HepG2 (cell line): ENCODE data around the gene SKI. TPM values are rescaled to one million over a fixed set of nuclear protein-coding genes. Genes with fewer than 3 reads are reported as not detected.
"Not testable (repeated sequence)": the region's sequence is repeated elsewhere in the genome, so short reads cannot be mapped to it uniquely, and the experiment has no call there.

Experiments
- ATAC-seq: fragments of 200-7000 bp; cut with Tn5 transposase; 3 replicates; pipeline ENCODE4 v1.9.1; 2020; ENCODE audit warnings: mild to moderate bottlenecking, moderate library complexity
- BruUV-seq: library from RNA; stranded (reverse); fragments of 400-500 nt; replicated peaks from 2 replicates; lab custom pipeline; 2021; lab: Mats Ljungman, UMichigan
- CTCF ChIA-PET: fragments of 300-600 bp; formaldehyde crosslinking; extraction: SDS; loops from one replicate; lab custom pipeline; 2021; ENCODE audit warnings: low total read pairs, inconsistent platforms, low intra/inter-chr PET ratio; lab: Yijun Ruan, JAX
- POLR2A ChIA-PET: fragments of 350-600 bp; sonication (Branson Sonifier 250); formaldehyde crosslinking; loops from one replicate; lab custom pipeline; 2020; ENCODE audit warnings: antibody characterized with exemption, inconsistent platforms; lab: Yijun Ruan, JAX
- DNase-seq: peaks from one replicate; pipeline ENCODE4 v3.0.0-alpha.2; 2015; ENCODE audit warnings: low spot score
- FAIRE-seq: peaks from 3 replicates; lab custom pipeline; 2011; peaks lifted over from hg19 to GRCh38; lab: Jason Lieb, UNC
- H2AFZ ChIP-seq: one replicate; pipeline ENCODE4 v1.6.1; 2011; ENCODE audit warnings: low read length, inconsistent platforms
- H3K27ac ChIP-seq: fragments of 300-600 bp; 3 replicates; pipeline ENCODE4 v1.8.0; 2011; ENCODE audit warnings: mixed run types, mild to moderate bottlenecking, mixed read lengths, low read length, inconsistent platforms; ENCODE audit not compliant: insufficient read depth; ENCODE audit errors: extremely low read length
- H3K27me3 ChIP-seq, 2 experiments: fragments of 200-600 bp in 1 of 2; 2 replicates in 1 of 2; 3 replicates in 1 of 2; pipeline versions ENCODE4 v1.6.0 to v1.8.0; 2011; ENCODE audit warnings: low read length in 2 of 2, mild to moderate bottlenecking in 2 of 2, moderate library complexity in 2 of 2, inconsistent platforms in 1 of 2; ENCODE audit not compliant: insufficient read depth in 2 of 2, control insufficient read depth in 1 of 2
- H3K36me3 ChIP-seq, 2 experiments: fragments of 200-600 bp in 1 of 2; replicated peaks in 1 of 2; 2 replicates in 1 of 2; 3 replicates in 1 of 2; pipeline versions ENCODE4 v1.5.1 to v1.8.0; 2011; ENCODE audit warnings: low read length in 2 of 2, inconsistent platforms in 1 of 2; ENCODE audit not compliant: insufficient read depth in 2 of 2, control insufficient read depth in 1 of 2
- H3K4me1 ChIP-seq: 2 replicates; pipeline ENCODE4 v1.5.1; 2012; ENCODE audit warnings: low read length, inconsistent platforms; ENCODE audit not compliant: insufficient read depth
- H3K4me2 ChIP-seq: 2 replicates; pipeline ENCODE4 v1.6.0; 2011; ENCODE audit warnings: low read depth, low read length, inconsistent platforms
- H3K4me3 ChIP-seq, 3 experiments: fragments of 200-600 bp in 1 of 3; sonication (generic), shearing (Covaris generic) in 1 of 3; replicated peaks in 1 of 3; 2 replicates each; pipeline ENCODE4 v1.5.1; 2011 to 2016; ENCODE audit warnings: low read length in 3 of 3, inconsistent platforms in 2 of 3, low read depth in 2 of 3, mild to moderate bottlenecking in 2 of 3, control low read depth in 1 of 3, mixed read lengths in 1 of 3; ENCODE audit not compliant: insufficient read depth in 1 of 3
- H3K79me2 ChIP-seq: one replicate; pipeline ENCODE4 v1.6.1; 2011; ENCODE audit warnings: low read length, inconsistent platforms; ENCODE audit not compliant: insufficient read depth
- H3K9ac ChIP-seq: 2 replicates; pipeline ENCODE4 v1.6.0; 2011; ENCODE audit warnings: mild to moderate bottlenecking, low read depth, low read length, inconsistent platforms; ENCODE audit not compliant: insufficient read depth
- H3K9me3 ChIP-seq: 2 replicates; pipeline ENCODE4 v1.5.1; 2012; ENCODE audit warnings: mild to moderate bottlenecking, low read length
- H4K20me1 ChIP-seq: 2 replicates; pipeline ENCODE4 v1.6.0; 2011; ENCODE audit warnings: inconsistent platforms, mild to moderate bottlenecking, low read length, moderate library complexity; ENCODE audit not compliant: insufficient read depth
- ARNT ChIP-seq: fragments of 450-650 bp; IDR thresholded peaks from 2 replicates; pipeline ENCODE4 v1.6.1; 2017
- GATA4 ChIP-seq: sonication (generic); IDR thresholded peaks from 2 replicates; pipeline ENCODE4 v1.6.1; 2016; ENCODE audit warnings: antibody characterized with exemption, low read depth, borderline replicate concordance
- ISL2 ChIP-seq: sonication (generic); formaldehyde crosslinking; IDR thresholded peaks from 2 replicates; pipeline ENCODE4 v1.5.0; 2020; ENCODE audit warnings: missing genetic modification reagents
- KDM4B ChIP-seq: sonication (generic); formaldehyde crosslinking; IDR thresholded peaks from 2 replicates; pipeline ENCODE4 v1.4.0; 2020; ENCODE audit warnings: missing genetic modification reagents
- SUZ12 ChIP-seq: fragments of 150-350 bp; IDR thresholded peaks from 2 replicates; pipeline ENCODE4 v1.6.1; 2014; ENCODE audit warnings: low read depth, low read length
- ZFAT ChIP-seq: sonication (generic); formaldehyde crosslinking; conservative IDR thresholded peaks from 2 replicates; pipeline ENCODE4 v1.8.1; 2023; ENCODE audit warnings: missing genetic modification reagents, inconsistent platforms
- ZNF121 ChIP-seq: sonication (generic); formaldehyde crosslinking; IDR thresholded peaks from 2 replicates; pipeline ENCODE4 v1.5.0; 2020; ENCODE audit warnings: mild to moderate bottlenecking, missing genetic modification reagents
- ZNF180 ChIP-seq: sonication (generic); formaldehyde crosslinking; IDR thresholded peaks from 2 replicates; pipeline ENCODE4 v1.4.0; 2020; ENCODE audit warnings: low read depth, missing genetic modification reagents, borderline replicate concordance
- ZNF264 ChIP-seq: sonication (generic); formaldehyde crosslinking; IDR thresholded peaks from 2 replicates; pipeline ENCODE4 v1.4.0; 2020; ENCODE audit warnings: missing genetic modification reagents
- ZNF274 ChIP-seq: sonication (generic); formaldehyde crosslinking; IDR thresholded peaks from 2 replicates; pipeline ENCODE4 v1.5.1; 2020; ENCODE audit warnings: mild to moderate bottlenecking, missing genetic modification reagents
- ZNF354B ChIP-seq: sonication (generic); formaldehyde crosslinking; IDR thresholded peaks from 2 replicates; pipeline ENCODE4 v1.8.0; 2022; ENCODE audit warnings: mild to moderate bottlenecking, missing genetic modification reagents
- ZNF441 ChIP-seq: sonication (generic); formaldehyde crosslinking; IDR thresholded peaks from 2 replicates; pipeline ENCODE4 v1.7.0; 2021; ENCODE audit warnings: missing genetic modification reagents, borderline replicate concordance
- ZNF639 ChIP-seq: conservative IDR thresholded peaks from 2 replicates; pipeline ENCODE4 v1.6.1; 2018; ENCODE audit warnings: missing genetic modification reagents
- ZNF746 ChIP-seq: sonication (generic); formaldehyde crosslinking; IDR thresholded peaks from 2 replicates; pipeline ENCODE4 v1.8.0; 2022; ENCODE audit warnings: mild to moderate bottlenecking, missing genetic modification reagents
- WGBS: methylation state at CpG from one replicate; pipeline ENCODE4 v1.1.6; 2017; ENCODE audit warnings: low lambda C conversion rate; 5-methylcytosine and 5-hydroxymethylcytosine counted together
- in situ Hi-C: cut with HindIII; loops from 2 replicates; pipeline ENCODE4 v1.10.0; 2017; ENCODE audit warnings: low pct_unique_long_range_greater_than_20kb; ENCODE audit not compliant: extremely low pct_ligation_motif_present
- intact Hi-C: fragments of 100-400 bp; cut with micrococcal nuclease; formaldehyde crosslinking; loops from one replicate; pipeline ENCODE4 v1.10.0; 2022; ENCODE audit not compliant: unreplicated experiment
- polyA plus RNA-seq, 8 experiments: library from polyadenylated mRNA; depleted of rRNA in 3 of 8; stranded (reverse) in 7 of 8; unstranded in 1 of 8; fragments of >200 nt; fragmentation: Illumina TruSeq in 4 of 8; extraction: Trizol in 4 of 8; gene quantifications; 2 replicates each; pipeline versions ENCODE4 v1.2.1 to v1.2.3, GENCODE V29; 2011 to 2016; ENCODE audit warnings: low read depth in 4 of 8, missing spikeins in 1 of 8, mixed read lengths in 1 of 8; ENCODE audit not compliant: insufficient read depth in 1 of 8
- total RNA-seq, 5 experiments: library from RNA; depleted of rRNA; stranded (reverse); fragments of >200 nt; fragmentation: Illumina TruSeq; extraction: Trizol; gene quantifications; 2 replicates each; pipeline ENCODE4 v1.2.3, GENCODE V29; 2016; ENCODE audit warnings: low read depth in 1 of 5

The SKI gene
- total and polyA plus RNA-seq, 2 of the 13 experiments (the other 11 are each of a cell fraction or from before 2014, with no cell fraction given): 4.7 to 6.9 TPM

GRCh38 chr1:2331200-2331544, 103.1 kb downstream of the SKI start (continued):
- TF ChIP-seq ISL2 (CRISPR knock-in tag) (no peak), ARNT (no peak), ZNF441 (CRISPR knock-in tag) (no peak), ZNF121 (CRISPR knock-in tag) (peak; percentile 77), ZNF274 (0 out of 2 replicates have a peak, but pooled peaks have one; percentile 3), ZNF180 (no peak)

- H2AFZ ChIP-seq, H3K79me2 ChIP-seq, in situ Hi-C loops, H4K20me1 ChIP-seq, H3K4me2 ChIP-seq, ATAC-seq, intact Hi-C loops, FAIRE-seq, H3K4me3 ChIP-seq, H3K9me3 ChIP-seq, BruUV-seq, H3K27ac ChIP-seq, H3K9ac ChIP-seq, DNase-seq, H3K36me3 ChIP-seq: not testable (repeated sequence)
- Histone ChIP-seq H3K4me1 (peaks cover 21% of the 10 kb centered on the region), H3K27me3 (peaks cover 20 to 93% of the 10 kb centered on the region in 2 experiments)
- 82% methylated on average over 32 of the region's 33 CpGs for WGBS
- CTCF ChIA-PET: interaction anchor here (1.5 kb wide), 1 partner anchor 50 kb away, joined by 3 read pairs; no protein-coding TSS in a partner anchor
- POLR2A ChIA-PET: interaction anchor here (0.6 kb wide), 1 partner anchor 102 kb away, joined by 3 read pairs; no protein-coding TSS in a partner anchor
These were observed 103.5 kb downstream of the SKI start for GRCh38 chr1:2331580-2331979.

- 75% methylated on average over 17 of the region's 21 CpGs for WGBS
- Histone ChIP-seq H4K20me1 (no peaks in the 10 kb centered on the region), H3K27ac (no peak overlapping the region), H3K4me3 (no peak overlapping the region), H3K79me2 (no peaks in the 10 kb centered on the region), H3K9me3 (no peaks in the 10 kb centered on the region), H3K36me3 (no peaks in the 10 kb centered on the region), H3K4me2 (no peak overlapping the region), H3K9ac (no peak overlapping the region), H2AFZ (no peak overlapping the region), H3K4me1 (peaks cover 14% of the 10 kb centered on the region), H3K27me3 (peaks cover 16 to 91% of the 10 kb centered on the region in 2 experiments)
- no peak for DNase-seq
- no TSS peak for BruUV-seq
- intact Hi-C loops (no loop called here), in situ Hi-C loops (no loop called here)
- CTCF ChIA-PET: no interaction called here
- POLR2A ChIA-PET: no interaction called here
- no peak for ATAC-seq
- no peak for FAIRE-seq
- TF ChIP-seq GATA4 (no peak), ZNF354B (CRISPR knock-in tag) (no peak), KDM4B (CRISPR knock-in tag) (no peak), ZNF746 (no peak), ZNF639 (CRISPR knock-in tag) (no peak), ZNF264 (CRISPR knock-in tag) (no peak), ZFAT (CRISPR knock-in tag) (no peak), SUZ12 (no peak)
These were observed 106.2 kb downstream of the SKI start for GRCh38 chr1:2334366-2334765.
